GM23338 (cell line): ENCODE data around the gene EXOG. TPM values are rescaled to one million over a fixed set of nuclear protein-coding genes. Genes with fewer than 3 reads are reported as not detected.

ENCODE experiments used
- ATAC-seq: fragments of 200-7000 bp; cut with Tn5 transposase; 3 replicates; pipeline ENCODE4 v1.9.1; 2020
- DNase-seq: peaks from one replicate; pipeline ENCODE4 v3.0.0-alpha.2; 2015; ENCODE audit warnings: low spot score
- H2AFZ ChIP-seq: fragments of 200-600 bp; sonication (generic); 2 replicates; pipeline ENCODE4 v1.8.0; 2016; ENCODE audit warnings: antibody characterized with exemption, mild to moderate bottlenecking, moderate library complexity
- H3F3A ChIP-seq: fragments of 200-600 bp; sonication (generic); replicated peaks from 2 replicates; pipeline ENCODE4 v1.8.0; 2017; ENCODE audit warnings: antibody characterized with exemption, mixed run types, low read depth
- H3K27ac ChIP-seq: fragments of 200-600 bp; sonication (generic); 2 replicates; pipeline ENCODE4 v1.6.1; 2016; ENCODE audit warnings: low read depth
- H3K27me3 ChIP-seq: fragments of 200-600 bp; sonication (generic); 2 replicates; pipeline ENCODE4 v1.8.0; 2016; ENCODE audit warnings: mild to moderate bottlenecking, mixed run types, moderate library complexity; ENCODE audit not compliant: insufficient read depth
- H3K36me3 ChIP-seq: fragments of 200-600 bp; sonication (generic); 2 replicates; pipeline ENCODE4 v1.8.0; 2016; ENCODE audit warnings: mild to moderate bottlenecking; ENCODE audit not compliant: insufficient read depth
- H3K4me1 ChIP-seq: fragments of 200-600 bp; sonication (generic); 2 replicates; pipeline ENCODE4 v1.8.0; 2016; ENCODE audit warnings: mild to moderate bottlenecking, moderate library complexity; ENCODE audit not compliant: insufficient read depth
- H3K4me2 ChIP-seq: fragments of 200-600 bp; sonication (generic); 2 replicates; pipeline ENCODE4 v1.7.1; 2017; ENCODE audit warnings: mixed run types
- H3K4me3 ChIP-seq: fragments of 200-600 bp; sonication (generic); 2 replicates; pipeline ENCODE4 v1.6.1; 2016; ENCODE audit warnings: mixed run types
- H3K79me2 ChIP-seq: fragments of 200-600 bp; sonication (generic); replicated peaks from 2 replicates; pipeline ENCODE4 v1.8.0; 2017; ENCODE audit warnings: mild to moderate bottlenecking; ENCODE audit not compliant: insufficient read depth
- H3K9me2 ChIP-seq: fragments of 200-600 bp; sonication (generic); 2 replicates; pipeline ENCODE4 v1.8.0; 2017; ENCODE audit not compliant: insufficient read depth
- H4K20me1 ChIP-seq: fragments of 200-600 bp; sonication (generic); replicated peaks from 2 replicates; pipeline ENCODE4 v1.8.0; 2017; ENCODE audit warnings: mild to moderate bottlenecking; ENCODE audit not compliant: insufficient read depth
- H3K27ac Mint-ChIP-seq: 2 replicates; pipeline ENCODE4 v1.8.0; 2020; ENCODE audit warnings: inconsistent platforms, mild to moderate bottlenecking, moderate library complexity, mixed read lengths
- H3K27me3 Mint-ChIP-seq: 3 replicates; pipeline ENCODE4 v1.8.0; 2022; ENCODE audit warnings: low read depth, mild to moderate bottlenecking, moderate library complexity, mixed read lengths, inconsistent platforms; ENCODE audit not compliant: insufficient read depth, poor library complexity
- H3K36me3 Mint-ChIP-seq: 3 replicates; pipeline ENCODE4 v1.8.0; 2021; ENCODE audit warnings: low read depth, mild to moderate bottlenecking, inconsistent platforms, moderate library complexity, mixed read lengths
- H3K4me1 Mint-ChIP-seq: 3 replicates; pipeline ENCODE4 v1.8.0; 2020; ENCODE audit warnings: mild to moderate bottlenecking, inconsistent platforms, mixed read lengths
- H3K4me3 Mint-ChIP-seq: 3 replicates; pipeline ENCODE4 v1.8.0; 2021; ENCODE audit warnings: moderate library complexity, mild to moderate bottlenecking, inconsistent platforms, mixed read lengths
- H3K9me3 Mint-ChIP-seq: 3 replicates; pipeline ENCODE4 v1.8.0; 2020; ENCODE audit warnings: moderate library complexity, mild to moderate bottlenecking, inconsistent platforms, mixed read lengths
- EZH2phosphoT487 ChIP-seq: fragments of 200-600 bp; sonication (generic); IDR thresholded peaks from one replicate; pipeline ENCODE4 v1.8.1; 2018; ENCODE audit warnings: antibody characterized with exemption; ENCODE audit not compliant: unreplicated experiment
- NANOG ChIP-seq: IDR thresholded peaks from 2 replicates; pipeline ENCODE4 v1.6.1; 2016; ENCODE audit warnings: antibody characterized with exemption, borderline replicate concordance
- POLR2AphosphoS5 ChIP-seq: IDR thresholded peaks from 2 replicates; pipeline ENCODE4 v1.6.1; 2016; ENCODE audit warnings: antibody characterized with exemption, low read depth
- STAT1 ChIP-seq: IDR thresholded peaks from one replicate; pipeline ENCODE4 v1.6.1; 2016; ENCODE audit warnings: antibody characterized with exemption; ENCODE audit not compliant: unreplicated experiment
- ZNF331 ChIP-seq: fragments of 250-450 bp; sonication (Bioruptor Pico); IDR thresholded peaks from 2 replicates; pipeline ENCODE4 v1.5.0; 2020; ENCODE audit warnings: low read depth, mild to moderate bottlenecking, moderate library complexity
- polyA plus RNA-seq: library from polyadenylated mRNA; unstranded; fragments of >200 nt; fragmentation: Nextera tagmentation; extraction: Ambion mirVana; gene quantifications from 2 replicates; pipeline ENCODE4 v1.2.1, GENCODE V29; 2016
- total RNA-seq: library from RNA; depleted of rRNA; stranded (reverse); fragments of >200 nt; shearing (Covaris generic); gene quantifications from 2 replicates; pipeline ENCODE4 v1.2.3, GENCODE V29; 2014
- TF ChIP-seq, protein P1 (sequence below): IDR thresholded peaks from one replicate; pipeline ENCODE4 v1.6.1; 2018; ENCODE audit warnings: antibody characterized with exemption; ENCODE audit not compliant: unreplicated experiment
- TF ChIP-seq, protein P2 (sequence below), 2 experiments: fragments of 200-600 bp in 1 of 2; sonication (generic) in 1 of 2; conservative IDR thresholded peaks; 2 replicates each; pipeline versions ENCODE4 v1.5.1 to v1.6.1; 2016 to 2017; ENCODE audit warnings: antibody characterized with exemption in 2 of 2, low read depth in 2 of 2, mild to moderate bottlenecking in 2 of 2, moderate library complexity in 1 of 2

The EXOG gene
- total and polyA plus RNA-seq, 2 experiments from 2014 or later: 9.7 to 11.3 TPM

DNA sequence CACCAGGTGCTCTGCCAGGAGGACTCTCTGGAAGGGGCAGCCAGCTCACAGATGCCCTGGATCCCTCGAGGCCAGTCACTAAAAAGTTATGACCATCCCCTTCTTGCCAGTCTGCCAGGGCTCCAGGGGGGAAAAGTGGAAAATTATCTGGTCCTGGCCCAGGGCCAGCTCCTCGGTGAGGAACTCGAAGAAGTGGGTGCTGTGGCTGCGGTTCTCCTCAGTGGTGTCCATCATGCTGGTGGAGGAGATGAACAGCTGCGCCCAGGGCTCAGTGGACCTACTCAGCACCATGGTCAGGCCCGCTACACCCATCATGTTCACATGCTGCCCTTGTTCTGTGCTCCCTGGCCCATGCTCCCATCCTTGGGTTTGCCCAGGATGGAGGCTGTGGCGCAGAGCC, 19.2 kb downstream of the EXOG start (continued):
- TF ChIP-seq, protein P1, sequence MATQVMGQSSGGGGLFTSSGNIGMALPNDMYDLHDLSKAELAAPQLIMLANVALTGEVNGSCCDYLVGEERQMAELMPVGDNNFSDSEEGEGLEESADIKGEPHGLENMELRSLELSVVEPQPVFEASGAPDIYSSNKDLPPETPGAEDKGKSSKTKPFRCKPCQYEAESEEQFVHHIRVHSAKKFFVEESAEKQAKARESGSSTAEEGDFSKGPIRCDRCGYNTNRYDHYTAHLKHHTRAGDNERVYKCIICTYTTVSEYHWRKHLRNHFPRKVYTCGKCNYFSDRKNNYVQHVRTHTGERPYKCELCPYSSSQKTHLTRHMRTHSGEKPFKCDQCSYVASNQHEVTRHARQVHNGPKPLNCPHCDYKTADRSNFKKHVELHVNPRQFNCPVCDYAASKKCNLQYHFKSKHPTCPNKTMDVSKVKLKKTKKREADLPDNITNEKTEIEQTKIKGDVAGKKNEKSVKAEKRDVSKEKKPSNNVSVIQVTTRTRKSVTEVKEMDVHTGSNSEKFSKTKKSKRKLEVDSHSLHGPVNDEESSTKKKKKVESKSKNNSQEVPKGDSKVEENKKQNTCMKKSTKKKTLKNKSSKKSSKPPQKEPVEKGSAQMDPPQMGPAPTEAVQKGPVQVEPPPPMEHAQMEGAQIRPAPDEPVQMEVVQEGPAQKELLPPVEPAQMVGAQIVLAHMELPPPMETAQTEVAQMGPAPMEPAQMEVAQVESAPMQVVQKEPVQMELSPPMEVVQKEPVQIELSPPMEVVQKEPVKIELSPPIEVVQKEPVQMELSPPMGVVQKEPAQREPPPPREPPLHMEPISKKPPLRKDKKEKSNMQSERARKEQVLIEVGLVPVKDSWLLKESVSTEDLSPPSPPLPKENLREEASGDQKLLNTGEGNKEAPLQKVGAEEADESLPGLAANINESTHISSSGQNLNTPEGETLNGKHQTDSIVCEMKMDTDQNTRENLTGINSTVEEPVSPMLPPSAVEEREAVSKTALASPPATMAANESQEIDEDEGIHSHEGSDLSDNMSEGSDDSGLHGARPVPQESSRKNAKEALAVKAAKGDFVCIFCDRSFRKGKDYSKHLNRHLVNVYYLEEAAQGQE: no peak

DNA sequence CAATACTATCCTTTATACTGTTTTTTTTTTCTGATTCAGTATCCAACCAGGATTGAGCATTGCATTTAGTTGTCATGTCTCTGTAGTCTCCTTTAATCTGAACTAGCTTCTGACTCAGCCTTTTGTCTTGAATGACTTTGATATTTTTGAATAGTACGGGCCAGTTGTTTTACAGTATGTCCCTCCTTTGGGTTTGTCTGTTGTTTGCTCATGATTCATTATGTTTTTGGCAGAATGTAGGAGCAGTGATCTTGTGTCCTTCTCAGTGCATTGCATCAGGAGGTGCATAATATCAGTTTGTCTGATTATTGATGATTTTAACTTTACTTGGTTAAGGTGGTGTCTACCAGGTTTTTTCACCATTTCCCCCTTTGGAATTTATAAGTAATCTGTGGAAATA, 20.5 kb downstream of the EXOG start:
- H3K4me1 ChIP-seq: peaks cover 24% of the 10 kb centered on the region
- no peak overlapping the region for H3K27ac ChIP-seq
- no peak for DNase-seq
- ATAC-seq: no peak
- peaks cover 35% of the 10 kb centered on the region for H3K4me1 Mint-ChIP-seq
- H3K36me3 ChIP-seq: no peaks in the 10 kb centered on the region
- H3K27me3 ChIP-seq: no peaks in the 10 kb centered on the region
- no peak overlapping the region for H3K27ac Mint-ChIP-seq
- H3F3A ChIP-seq: no peaks in the 10 kb centered on the region
- TF ChIP-seq STAT1 (no peak), ZNF331 (CRISPR knock-in tag) (no peak), NANOG (no peak), EZH2phosphoT487 (no peak), POLR2AphosphoS5 (no peak)
- TF ChIP-seq, protein P1: no peak
- TF ChIP-seq, protein P2, sequence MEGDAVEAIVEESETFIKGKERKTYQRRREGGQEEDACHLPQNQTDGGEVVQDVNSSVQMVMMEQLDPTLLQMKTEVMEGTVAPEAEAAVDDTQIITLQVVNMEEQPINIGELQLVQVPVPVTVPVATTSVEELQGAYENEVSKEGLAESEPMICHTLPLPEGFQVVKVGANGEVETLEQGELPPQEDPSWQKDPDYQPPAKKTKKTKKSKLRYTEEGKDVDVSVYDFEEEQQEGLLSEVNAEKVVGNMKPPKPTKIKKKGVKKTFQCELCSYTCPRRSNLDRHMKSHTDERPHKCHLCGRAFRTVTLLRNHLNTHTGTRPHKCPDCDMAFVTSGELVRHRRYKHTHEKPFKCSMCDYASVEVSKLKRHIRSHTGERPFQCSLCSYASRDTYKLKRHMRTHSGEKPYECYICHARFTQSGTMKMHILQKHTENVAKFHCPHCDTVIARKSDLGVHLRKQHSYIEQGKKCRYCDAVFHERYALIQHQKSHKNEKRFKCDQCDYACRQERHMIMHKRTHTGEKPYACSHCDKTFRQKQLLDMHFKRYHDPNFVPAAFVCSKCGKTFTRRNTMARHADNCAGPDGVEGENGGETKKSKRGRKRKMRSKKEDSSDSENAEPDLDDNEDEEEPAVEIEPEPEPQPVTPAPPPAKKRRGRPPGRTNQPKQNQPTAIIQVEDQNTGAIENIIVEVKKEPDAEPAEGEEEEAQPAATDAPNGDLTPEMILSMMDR (conservative IDR thresholded peaks at IDR 0.05; ENCODE audit: low read depth in 2 of 2): no peak
- H3K4me2 ChIP-seq: no peak overlapping the region
- H4K20me1 ChIP-seq: no peaks in the 10 kb centered on the region
- H3K79me2 ChIP-seq: no peaks in the 10 kb centered on the region
- H3K4me3 ChIP-seq: no peak overlapping the region
- no peak overlapping the region for H3K4me3 Mint-ChIP-seq
- no peaks in the 10 kb centered on the region for H3K27me3 Mint-ChIP-seq
- peaks cover 12% of the 10 kb centered on the region for H3K36me3 Mint-ChIP-seq
- H3K9me2 ChIP-seq: no peaks in the 10 kb centered on the region
- H3K9me3 Mint-ChIP-seq: no peaks in the 10 kb centered on the region
- H2AFZ ChIP-seq: no peak overlapping the region
